ENCODE results near the gene MYL6.

DNA sequence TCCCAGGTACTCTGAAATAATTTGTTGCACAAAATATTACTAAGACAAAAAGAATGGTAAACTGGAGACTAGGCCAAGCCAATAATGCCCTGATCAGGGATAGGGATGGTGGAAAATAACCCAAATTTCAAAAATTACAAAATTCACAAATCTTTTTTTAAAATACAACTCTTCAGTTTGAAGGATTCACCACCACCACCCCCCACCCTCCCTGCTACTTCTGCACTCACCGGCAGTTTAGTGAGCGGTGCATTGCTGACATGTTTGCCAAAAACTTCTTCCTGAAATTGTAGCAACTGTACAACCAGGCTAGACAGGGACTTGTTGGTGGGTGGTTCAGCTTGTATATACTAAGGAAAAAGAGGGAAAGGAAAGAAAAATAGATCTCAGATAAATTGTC, 28.8 kb downstream of the MYL6 start:
- TF ChIP-seq TAF1 (IDR thresholded peaks at IDR 0.05; ENCODE audit: borderline replicate concordance, insufficient read depth, low read length) (no peak), SIN3A (IDR thresholded peaks at IDR 0.05; ENCODE audit: borderline replicate concordance, insufficient read depth, low read length) (no peak), POLR2AphosphoS5 (IDR thresholded peaks at IDR 0.05; ENCODE audit: low read depth, low read length) (no peak)
- TF ChIP-seq, protein P1, sequence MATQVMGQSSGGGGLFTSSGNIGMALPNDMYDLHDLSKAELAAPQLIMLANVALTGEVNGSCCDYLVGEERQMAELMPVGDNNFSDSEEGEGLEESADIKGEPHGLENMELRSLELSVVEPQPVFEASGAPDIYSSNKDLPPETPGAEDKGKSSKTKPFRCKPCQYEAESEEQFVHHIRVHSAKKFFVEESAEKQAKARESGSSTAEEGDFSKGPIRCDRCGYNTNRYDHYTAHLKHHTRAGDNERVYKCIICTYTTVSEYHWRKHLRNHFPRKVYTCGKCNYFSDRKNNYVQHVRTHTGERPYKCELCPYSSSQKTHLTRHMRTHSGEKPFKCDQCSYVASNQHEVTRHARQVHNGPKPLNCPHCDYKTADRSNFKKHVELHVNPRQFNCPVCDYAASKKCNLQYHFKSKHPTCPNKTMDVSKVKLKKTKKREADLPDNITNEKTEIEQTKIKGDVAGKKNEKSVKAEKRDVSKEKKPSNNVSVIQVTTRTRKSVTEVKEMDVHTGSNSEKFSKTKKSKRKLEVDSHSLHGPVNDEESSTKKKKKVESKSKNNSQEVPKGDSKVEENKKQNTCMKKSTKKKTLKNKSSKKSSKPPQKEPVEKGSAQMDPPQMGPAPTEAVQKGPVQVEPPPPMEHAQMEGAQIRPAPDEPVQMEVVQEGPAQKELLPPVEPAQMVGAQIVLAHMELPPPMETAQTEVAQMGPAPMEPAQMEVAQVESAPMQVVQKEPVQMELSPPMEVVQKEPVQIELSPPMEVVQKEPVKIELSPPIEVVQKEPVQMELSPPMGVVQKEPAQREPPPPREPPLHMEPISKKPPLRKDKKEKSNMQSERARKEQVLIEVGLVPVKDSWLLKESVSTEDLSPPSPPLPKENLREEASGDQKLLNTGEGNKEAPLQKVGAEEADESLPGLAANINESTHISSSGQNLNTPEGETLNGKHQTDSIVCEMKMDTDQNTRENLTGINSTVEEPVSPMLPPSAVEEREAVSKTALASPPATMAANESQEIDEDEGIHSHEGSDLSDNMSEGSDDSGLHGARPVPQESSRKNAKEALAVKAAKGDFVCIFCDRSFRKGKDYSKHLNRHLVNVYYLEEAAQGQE (IDR thresholded peaks at IDR 0.05; ENCODE audit: insufficient read depth in 1 of 2, low read depth in 2 of 2, low read length in 2 of 2) = no peak

Measured in PFSK-1 (cell line).